GM12878 (cell line): ENCODE measurements around the gene WTIP. TPM values are rescaled to one million over a fixed set of nuclear protein-coding genes. Genes with fewer than 3 reads are reported as not detected.
A peak's percentile ranks its signal among the peaks of the same experiment; 100 is the strongest.

ENCODE experiments used
- ATAC-seq: fragments of 200-7000 bp; cut with Tn5 transposase; 3 replicates; pipeline ENCODE4 v1.9.1; 2020; ENCODE audit warnings: mild to moderate bottlenecking, moderate library complexity
- BruUV-seq: library from RNA; stranded (reverse); fragments of 400-500 nt; replicated peaks from 2 replicates; lab custom pipeline; 2021; lab: Mats Ljungman, UMichigan
- CTCF ChIA-PET: fragments of 300-600 bp; sonication (Branson Sonifier 250); formaldehyde crosslinking; extraction: SDS; loops from one replicate; lab custom pipeline; 2021; ENCODE audit warnings: inconsistent platforms; lab: Yijun Ruan, JAX
- POLR2A ChIA-PET: fragments of 350-600 bp; formaldehyde crosslinking; extraction: SDS; loops from one replicate; lab custom pipeline; 2021; ENCODE audit warnings: inconsistent platforms; lab: Charles Lee
- RAD21 ChIA-PET: fragments of 300-600 bp; sonication (Branson Sonifier 250); formaldehyde crosslinking; loops from one replicate; lab custom pipeline; 2023; ENCODE audit warnings: antibody characterized with exemption; ENCODE audit not compliant: unreplicated experiment; lab: Charles Lee
- SMC1A ChIA-PET: fragments of 300-600 bp; sonication (Branson Sonifier 250); formaldehyde crosslinking; loops from one replicate; lab custom pipeline; 2023; ENCODE audit not compliant: unreplicated experiment, uncharacterized antibody; lab: Charles Lee
- DNase-seq: peaks from one replicate; pipeline ENCODE4 v3.0.0-alpha.2; 2011; ENCODE audit warnings: low read depth, low spot score
- FAIRE-seq: peaks from 3 replicates; lab custom pipeline; 2011; peaks lifted over from hg19 to GRCh38; lab: Jason Lieb, UNC
- H2AFZ ChIP-seq: 2 replicates; pipeline ENCODE4 v1.6.0; 2011; ENCODE audit warnings: low read depth, low read length, control low read depth; ENCODE audit not compliant: control insufficient read depth
- H3K27ac ChIP-seq: 2 replicates; pipeline ENCODE4 v1.5.1; 2011; ENCODE audit warnings: control low read depth; ENCODE audit not compliant: control insufficient read depth, insufficient read depth
- H3K27me3 ChIP-seq, 2 experiments: replicated peaks in 1 of 2; 2 replicates each; pipeline versions ENCODE4 v1.6.0 to v1.6.1; 2011; ENCODE audit warnings: low read length in 1 of 2; ENCODE audit not compliant: control insufficient read depth in 2 of 2, insufficient read depth in 2 of 2
- H3K36me3 ChIP-seq, 2 experiments: 2 replicates each; pipeline ENCODE4 v1.5.1; 2011; ENCODE audit warnings: low read length in 1 of 2; ENCODE audit not compliant: control insufficient read depth in 2 of 2, insufficient read depth in 2 of 2
- H3K4me1 ChIP-seq: 2 replicates; pipeline ENCODE4 v1.6.1; 2011; ENCODE audit warnings: mild to moderate bottlenecking, low read length, moderate library complexity, mixed read lengths; ENCODE audit not compliant: control insufficient read depth, insufficient read depth
- H3K4me2 ChIP-seq: 2 replicates; pipeline ENCODE4 v1.6.0; 2011; ENCODE audit warnings: control low read depth; ENCODE audit not compliant: control insufficient read depth, insufficient read depth
- H3K4me3 ChIP-seq: fragments of 200-600 bp; sonication (generic); 2 replicates; pipeline ENCODE4 v1.5.1; 2016
- H3K79me2 ChIP-seq: 2 replicates; pipeline ENCODE4 v1.6.0; 2011; ENCODE audit warnings: low read length; ENCODE audit not compliant: control insufficient read depth, insufficient read depth
- H3K9ac ChIP-seq: 2 replicates; pipeline ENCODE4 v1.8.0; 2011; ENCODE audit warnings: low read length, control low read depth, mixed read lengths; ENCODE audit not compliant: control insufficient read depth, insufficient read depth
- H3K9me3 ChIP-seq: replicated peaks from 3 replicates; pipeline ENCODE4 v1.5.1; 2011; ENCODE audit warnings: mild to moderate bottlenecking, low read length; ENCODE audit not compliant: control insufficient read depth, insufficient read depth
- H4K20me1 ChIP-seq: 2 replicates; pipeline ENCODE4 v1.6.0; 2011; ENCODE audit not compliant: control insufficient read depth, insufficient read depth
- BHLHE40 ChIP-seq, 2 experiments: fragments of 450-650 bp in 1 of 2; IDR thresholded peaks; 2 replicates each; pipeline ENCODE4 v1.6.1; 2011 to 2017; ENCODE audit warnings: low read depth in 2 of 2, borderline replicate concordance in 1 of 2, improper control_type of control experiment in 1 of 2, low read length in 1 of 2, mild to moderate bottlenecking in 1 of 2
- CEBPB ChIP-seq, 2 experiments: fragments of 150-350 bp in 1 of 2; IDR thresholded peaks; 2 replicates each; pipeline ENCODE4 v1.6.1; 2012 to 2014; ENCODE audit warnings: low read depth in 2 of 2, low read length in 2 of 2, borderline replicate concordance in 1 of 2, inconsistent platforms in 1 of 2
- CREB1 ChIP-seq: IDR thresholded peaks from 2 replicates; pipeline ENCODE4 v1.6.1; 2012; ENCODE audit warnings: low read depth, mild to moderate bottlenecking, inconsistent platforms
- EED ChIP-seq: sonication (generic); IDR thresholded peaks from 2 replicates; pipeline ENCODE4 v1.6.1; 2016; ENCODE audit warnings: antibody characterized with exemption, low read depth
- HDAC2 ChIP-seq: fragments of 200-600 bp; sonication (generic); IDR thresholded peaks from 2 replicates; pipeline ENCODE4 v1.6.1; 2017
- HDAC6 ChIP-seq: fragments of 200-600 bp; sonication (generic); IDR thresholded peaks from one replicate; pipeline ENCODE4 v1.8.0; 2017; ENCODE audit warnings: antibody characterized with exemption; ENCODE audit not compliant: unreplicated experiment
- IKZF1 ChIP-seq: fragments of 450-650 bp; conservative IDR thresholded peaks from 2 replicates; pipeline ENCODE4 v1.6.1; 2017; ENCODE audit warnings: antibody characterized with exemption, mild to moderate bottlenecking
- IKZF2 ChIP-seq, 2 experiments: fragments of 450-650 bp; IDR thresholded peaks; 2 replicates each; pipeline ENCODE4 v1.6.1; 2017; ENCODE audit warnings: mild to moderate bottlenecking in 2 of 2, moderate library complexity in 2 of 2
- JUNB ChIP-seq: IDR thresholded peaks from 2 replicates; pipeline ENCODE4 v1.6.1; 2016; ENCODE audit warnings: antibody characterized with exemption, mild to moderate bottlenecking
- LARP7 ChIP-seq: fragments of 450-650 bp; IDR thresholded peaks from 2 replicates; pipeline ENCODE4 v1.6.1; 2017; ENCODE audit warnings: mild to moderate bottlenecking
- MYB ChIP-seq: fragments of 150-350 bp; IDR thresholded peaks from 2 replicates; pipeline ENCODE4 v1.6.1; 2014; ENCODE audit warnings: mild to moderate bottlenecking, low read depth, low read length, borderline replicate concordance
- PAX5 ChIP-seq: IDR thresholded peaks from 2 replicates; pipeline ENCODE4 v1.6.1; 2011; ENCODE audit warnings: low read depth, low read length, borderline replicate concordance
- SMARCA5 ChIP-seq: fragments of 450-650 bp; IDR thresholded peaks from 2 replicates; pipeline ENCODE4 v1.6.1; 2017; ENCODE audit warnings: mild to moderate bottlenecking
- SUPT20H ChIP-seq: IDR thresholded peaks from 2 replicates; pipeline ENCODE4 v1.6.1; 2011; ENCODE audit warnings: low read depth, mild to moderate bottlenecking, low read length, moderate library complexity, borderline replicate concordance; ENCODE audit not compliant: control insufficient read depth
- TAF1 ChIP-seq: IDR thresholded peaks from 2 replicates; pipeline ENCODE4 v1.6.1; 2011; ENCODE audit warnings: mild to moderate bottlenecking, low read depth, low read length, borderline replicate concordance
- TARDBP ChIP-seq: IDR thresholded peaks from 2 replicates; pipeline ENCODE4 v1.6.1; 2016; ENCODE audit warnings: borderline replicate concordance
- TCF7 ChIP-seq: IDR thresholded peaks from 2 replicates; pipeline ENCODE4 v1.6.1; 2014; ENCODE audit warnings: antibody characterized with exemption, borderline replicate concordance
- ZNF622 ChIP-seq: fragments of 450-650 bp; IDR thresholded peaks from 2 replicates; pipeline ENCODE4 v1.6.1; 2017; ENCODE audit warnings: mild to moderate bottlenecking, inconsistent platforms
- WGBS: methylation state at CpG from one replicate; pipeline ENCODE4 v1.1.6; 2016; ENCODE audit warnings: low lambda C conversion rate; ENCODE audit not compliant: insufficient replicate concordance, insufficient coverage; ENCODE audit errors: missing lambda C conversion rate; 5-methylcytosine and 5-hydroxymethylcytosine counted together
- in situ Hi-C: fragments of 300-500 bp; cut with MboI; formaldehyde crosslinking; loops from 9 replicates; pipeline ENCODE4 v1.14.3; 2018; ENCODE audit warnings: mixed read lengths
- intact Hi-C: fragments of 100-400 bp; cut with micrococcal nuclease; formaldehyde crosslinking; loops from one replicate; pipeline ENCODE4 v1.14.2; 2022; ENCODE audit not compliant: unreplicated experiment
- polyA plus RNA-seq, 11 experiments: library from polyadenylated mRNA; depleted of rRNA in 4 of 11; unstranded in 6 of 11; stranded (reverse) in 5 of 11; fragments of >200 nt; fragmentation: Nextera tagmentation in 4 of 11; fragmentation: Illumina TruSeq in 1 of 11; extraction: Ambion mirVana in 4 of 11; extraction: Trizol in 1 of 11; gene quantifications; 1 replicate in 1 of 11; 2 replicates in 10 of 11; pipeline versions ENCODE4 v1.2.1 to v1.2.3, GENCODE V29; 2011 to 2016; ENCODE audit warnings: inconsistent platforms in 2 of 11, missing spikeins in 2 of 11, low read depth in 1 of 11
- total RNA-seq, 4 experiments: library from RNA; depleted of rRNA in 3 of 4; stranded (reverse); fragments of >200 nt in 3 of 4; fragmentation: Illumina TruSeq in 1 of 4; extraction: Trizol in 1 of 4; gene quantifications; 2 replicates each; pipeline versions ENCODE4 v1.2.1 to v1.2.3, GENCODE V29; 2013 to 2021
- TF ChIP-seq, protein P1 (sequence below): fragments of 450-650 bp; IDR thresholded peaks from 2 replicates; pipeline ENCODE4 v1.6.1; 2014; ENCODE audit warnings: mild to moderate bottlenecking
- TF ChIP-seq, protein P2 (sequence below): fragments of 450-650 bp; formaldehyde crosslinking; IDR thresholded peaks from 2 replicates; pipeline ENCODE4 v1.4.0; 2020; ENCODE audit warnings: mild to moderate bottlenecking, moderate library complexity

Gene WTIP
- total and polyA plus RNA-seq, 10 of the 15 experiments (the other 5 are each of a cell fraction or from before 2014, with no cell fraction given), result 0.06 to 0.77 (median 0.17) TPM; not detected in 2

DNA sequence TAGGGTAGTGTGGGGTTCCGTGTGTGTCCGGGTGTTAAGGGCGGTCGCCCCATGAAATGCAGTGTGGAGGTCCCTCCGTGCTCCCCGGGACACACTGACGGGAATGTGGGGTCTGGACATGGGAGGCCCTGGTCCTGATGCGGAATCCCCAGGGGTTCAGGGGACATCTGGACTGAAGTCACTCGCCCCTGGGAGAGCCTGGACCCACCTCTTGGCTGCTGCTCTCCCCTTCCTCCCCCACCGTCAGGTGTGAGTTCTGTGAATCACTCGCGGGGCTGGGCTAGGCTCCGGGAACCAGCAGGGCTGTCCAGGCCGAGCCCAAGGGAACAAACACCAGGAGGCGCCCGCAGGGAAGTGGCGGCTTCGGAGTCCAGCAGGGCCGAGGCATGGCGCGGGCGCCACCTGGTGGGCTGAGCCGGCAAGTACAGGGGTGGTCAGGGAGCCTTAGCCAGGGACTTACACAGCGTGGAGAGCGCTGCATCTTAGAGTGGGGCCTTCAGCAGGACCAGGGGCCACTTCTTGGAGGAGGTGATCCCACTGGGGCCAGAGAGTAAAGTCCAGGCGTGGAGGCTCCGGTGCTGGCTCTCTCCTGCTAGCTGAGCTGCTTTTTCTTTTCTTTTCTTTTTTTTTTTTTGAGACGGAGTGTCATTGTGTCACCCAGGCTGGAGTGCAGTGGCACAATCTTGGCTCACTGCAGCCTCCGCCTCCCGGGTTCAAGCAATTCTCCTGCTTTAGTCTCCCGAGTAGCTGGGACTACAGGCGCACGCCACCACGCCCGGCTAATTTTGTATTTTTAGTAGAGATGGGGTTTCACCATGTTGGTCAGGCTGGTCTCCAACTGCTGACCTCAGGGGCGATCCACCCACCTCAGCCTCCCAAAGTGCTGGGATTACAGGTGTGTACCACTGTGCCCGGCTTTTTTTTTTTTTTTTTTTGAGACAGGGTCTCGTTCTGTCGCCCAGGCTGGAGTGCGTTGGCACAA lies 20.1 kb downstream of the WTIP start:
- ChIA-PET RAD21 (no interaction called here), CTCF (interaction anchor here (1.0 to 2.8 kb wide), 3 partner anchors 30 to 71 kb away, joined by 3 to 10 read pairs (median 8); no protein-coding TSS in a partner anchor), SMC1A (no interaction called here), POLR2A (interaction anchor here (0.7 kb wide), 1 partner anchor 142 kb away, joined by 7 read pairs; no protein-coding TSS in a partner anchor)
- Histone ChIP-seq H2AFZ (peak overlapping the region; percentile 70), H3K9ac (no peak overlapping the region), H3K4me3 (no peak overlapping the region), H3K4me1 (no peaks in the 10 kb centered on the region), H3K27me3 (no peaks in the 10 kb centered on the region), H3K9me3 (no peaks in the 10 kb centered on the region), H3K79me2 (no peaks in the 10 kb centered on the region), H4K20me1 (no peaks in the 10 kb centered on the region), H3K27ac (no peak overlapping the region), H3K4me2 (peak overlapping the region; percentile 2; the same call in 1 of the 2 replicates), H3K36me3 (no peaks in the 10 kb centered on the region)
- peak; percentile 96 for ATAC-seq
- in situ Hi-C loops, result no loop called here
- WGBS, result 15% methylated on average over 36 of the region's 40 CpGs
- BruUV-seq, result no TSS peak
- intact Hi-C loops, result loop anchor here (1.0 kb wide), 1 partner anchor 211 kb away; no protein-coding TSS in a partner anchor
- peak; percentile 92 for FAIRE-seq
- peak; percentile 25 for DNase-seq
- TF ChIP-seq, protein P1, sequence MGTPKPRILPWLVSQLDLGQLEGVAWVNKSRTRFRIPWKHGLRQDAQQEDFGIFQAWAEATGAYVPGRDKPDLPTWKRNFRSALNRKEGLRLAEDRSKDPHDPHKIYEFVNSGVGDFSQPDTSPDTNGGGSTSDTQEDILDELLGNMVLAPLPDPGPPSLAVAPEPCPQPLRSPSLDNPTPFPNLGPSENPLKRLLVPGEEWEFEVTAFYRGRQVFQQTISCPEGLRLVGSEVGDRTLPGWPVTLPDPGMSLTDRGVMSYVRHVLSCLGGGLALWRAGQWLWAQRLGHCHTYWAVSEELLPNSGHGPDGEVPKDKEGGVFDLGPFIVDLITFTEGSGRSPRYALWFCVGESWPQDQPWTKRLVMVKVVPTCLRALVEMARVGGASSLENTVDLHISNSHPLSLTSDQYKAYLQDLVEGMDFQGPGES, result no peak
- peak; percentile 84 for TF ChIP-seq IKZF1
- no peak for TF ChIP-seq HDAC2
- TF ChIP-seq ZNF622, result no peak
- TF ChIP-seq CEBPB (IDR thresholded peaks at IDR 0.05; ENCODE audit: borderline replicate concordance in 1 of 2, low read depth in 2 of 2, low read length in 2 of 2), result no peak
- no peak for TF ChIP-seq JUNB
- no peak for TF ChIP-seq SUPT20H
- no peak for TF ChIP-seq MYB
- no peak for TF ChIP-seq TAF1
- TF ChIP-seq SMARCA5, result peak; percentile 91; the same call in 1 of the 2 replicates
- no peak for TF ChIP-seq PAX5
- no peak for TF ChIP-seq HDAC6
- TF ChIP-seq IKZF2 (IDR thresholded peaks at IDR 0.05), result peak; percentile 59 to 71; a peak in 3 of 4 replicates
- TF ChIP-seq CREB1, result no peak
- peak; percentile 28 to 35; a peak in 1 of 4 replicates for TF ChIP-seq BHLHE40 (IDR thresholded peaks at IDR 0.05; ENCODE audit: borderline replicate concordance in 1 of 2, low read depth in 2 of 2, low read length in 1 of 2)
- TF ChIP-seq, protein P2, sequence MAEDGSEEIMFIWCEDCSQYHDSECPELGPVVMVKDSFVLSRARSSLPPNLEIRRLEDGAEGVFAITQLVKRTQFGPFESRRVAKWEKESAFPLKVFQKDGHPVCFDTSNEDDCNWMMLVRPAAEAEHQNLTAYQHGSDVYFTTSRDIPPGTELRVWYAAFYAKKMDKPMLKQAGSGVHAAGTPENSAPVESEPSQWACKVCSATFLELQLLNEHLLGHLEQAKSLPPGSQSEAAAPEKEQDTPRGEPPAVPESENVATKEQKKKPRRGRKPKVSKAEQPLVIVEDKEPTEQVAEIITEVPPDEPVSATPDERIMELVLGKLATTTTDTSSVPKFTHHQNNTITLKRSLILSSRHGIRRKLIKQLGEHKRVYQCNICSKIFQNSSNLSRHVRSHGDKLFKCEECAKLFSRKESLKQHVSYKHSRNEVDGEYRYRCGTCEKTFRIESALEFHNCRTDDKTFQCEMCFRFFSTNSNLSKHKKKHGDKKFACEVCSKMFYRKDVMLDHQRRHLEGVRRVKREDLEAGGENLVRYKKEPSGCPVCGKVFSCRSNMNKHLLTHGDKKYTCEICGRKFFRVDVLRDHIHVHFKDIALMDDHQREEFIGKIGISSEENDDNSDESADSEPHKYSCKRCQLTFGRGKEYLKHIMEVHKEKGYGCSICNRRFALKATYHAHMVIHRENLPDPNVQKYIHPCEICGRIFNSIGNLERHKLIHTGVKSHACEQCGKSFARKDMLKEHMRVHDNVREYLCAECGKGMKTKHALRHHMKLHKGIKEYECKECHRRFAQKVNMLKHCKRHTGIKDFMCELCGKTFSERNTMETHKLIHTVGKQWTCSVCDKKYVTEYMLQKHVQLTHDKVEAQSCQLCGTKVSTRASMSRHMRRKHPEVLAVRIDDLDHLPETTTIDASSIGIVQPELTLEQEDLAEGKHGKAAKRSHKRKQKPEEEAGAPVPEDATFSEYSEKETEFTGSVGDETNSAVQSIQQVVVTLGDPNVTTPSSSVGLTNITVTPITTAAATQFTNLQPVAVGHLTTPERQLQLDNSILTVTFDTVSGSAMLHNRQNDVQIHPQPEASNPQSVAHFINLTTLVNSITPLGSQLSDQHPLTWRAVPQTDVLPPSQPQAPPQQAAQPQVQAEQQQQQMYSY (CRISPR knock-in tag), result no peak
- TF ChIP-seq TCF7, result no peak
- peak; percentile 73; the same call in 1 of the 2 replicates for TF ChIP-seq LARP7
- TF ChIP-seq TARDBP, result no peak
- TF ChIP-seq EED, result 0 out of 2 replicates have a peak, but pooled peaks have one; percentile 31
